Measurements from ENCODE around the gene DDX59.

The DDX59 gene

DNA sequence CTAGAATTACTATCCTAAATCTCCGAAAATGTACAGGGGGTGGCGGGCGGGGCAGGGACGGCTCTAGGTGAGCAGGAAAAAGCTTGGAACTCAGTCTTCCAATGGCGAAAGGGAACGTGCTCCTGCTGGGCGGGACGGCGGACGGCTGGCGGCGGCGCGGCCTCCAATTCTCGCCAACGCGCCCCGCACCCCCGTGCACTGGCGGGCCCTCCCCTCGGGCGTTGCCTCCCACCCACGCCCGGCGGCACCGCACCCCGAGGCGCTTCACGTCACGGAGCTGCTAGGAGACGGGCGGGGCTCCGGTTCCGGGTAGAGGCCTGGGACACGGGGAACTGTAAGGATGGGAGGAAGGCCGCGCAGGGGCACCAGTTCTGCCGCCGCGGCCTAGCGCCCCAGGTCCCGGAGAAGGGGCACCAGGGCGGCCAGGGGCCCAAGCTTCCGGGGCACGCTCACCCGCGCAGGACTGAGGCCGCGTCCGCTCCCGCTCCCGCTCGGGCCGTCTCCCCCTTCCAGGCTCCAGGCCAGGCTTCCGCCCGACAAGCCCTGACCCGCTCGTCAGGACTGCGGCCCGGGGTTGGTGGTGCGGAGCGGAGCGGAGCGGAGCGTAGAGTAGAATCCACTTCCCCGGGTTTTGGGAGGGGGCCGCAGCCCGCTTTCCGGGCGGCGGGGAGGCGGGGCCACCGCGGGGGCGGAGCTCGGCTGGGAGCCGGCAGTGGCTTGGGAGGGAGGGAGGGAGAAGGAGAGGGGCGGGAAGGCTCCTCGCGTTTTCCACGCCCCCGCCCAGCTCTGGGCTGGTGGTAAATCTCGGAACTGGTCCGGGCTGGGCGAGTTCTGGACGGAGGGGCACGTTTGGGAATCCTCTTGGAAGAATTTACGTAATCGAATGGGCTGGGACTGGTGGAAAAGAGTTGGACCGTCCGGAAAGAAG lies at the start of gene DDX59:
Gene DDX59, minus strand, starts transcription at position 594 of the 928 bp plus-strand sequence. CDS start 3,167 bp downstream, outside the sequence.
- ChIA-PET POLR2A (interaction anchor here (0.6 to 3.0 kb wide), 6 partner anchors 48 to 154 kb away, joined by 3 to 12 read pairs (median 3); partner anchors contain the start of gene CAMSAP2), CTCF (interaction anchor here (1.1 to 2.7 kb wide), 5 partner anchors 9 to 134 kb away, joined by 3 to 13 read pairs (median 8); no protein-coding TSS in a partner anchor)
- DNase-seq (ENCODE audit: low read depth, low spot score): peak; percentile 81
- H3K4me3 ChIP-seq (ENCODE audit: low read depth, low read length): peak within 1 kb of the TSS; percentile 95
- TF ChIP-seq, protein P1, sequence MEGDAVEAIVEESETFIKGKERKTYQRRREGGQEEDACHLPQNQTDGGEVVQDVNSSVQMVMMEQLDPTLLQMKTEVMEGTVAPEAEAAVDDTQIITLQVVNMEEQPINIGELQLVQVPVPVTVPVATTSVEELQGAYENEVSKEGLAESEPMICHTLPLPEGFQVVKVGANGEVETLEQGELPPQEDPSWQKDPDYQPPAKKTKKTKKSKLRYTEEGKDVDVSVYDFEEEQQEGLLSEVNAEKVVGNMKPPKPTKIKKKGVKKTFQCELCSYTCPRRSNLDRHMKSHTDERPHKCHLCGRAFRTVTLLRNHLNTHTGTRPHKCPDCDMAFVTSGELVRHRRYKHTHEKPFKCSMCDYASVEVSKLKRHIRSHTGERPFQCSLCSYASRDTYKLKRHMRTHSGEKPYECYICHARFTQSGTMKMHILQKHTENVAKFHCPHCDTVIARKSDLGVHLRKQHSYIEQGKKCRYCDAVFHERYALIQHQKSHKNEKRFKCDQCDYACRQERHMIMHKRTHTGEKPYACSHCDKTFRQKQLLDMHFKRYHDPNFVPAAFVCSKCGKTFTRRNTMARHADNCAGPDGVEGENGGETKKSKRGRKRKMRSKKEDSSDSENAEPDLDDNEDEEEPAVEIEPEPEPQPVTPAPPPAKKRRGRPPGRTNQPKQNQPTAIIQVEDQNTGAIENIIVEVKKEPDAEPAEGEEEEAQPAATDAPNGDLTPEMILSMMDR (IDR thresholded peaks at IDR 0.05; ENCODE audit: insufficient read depth, low read length, missing control alignments): no peak

DNA sequence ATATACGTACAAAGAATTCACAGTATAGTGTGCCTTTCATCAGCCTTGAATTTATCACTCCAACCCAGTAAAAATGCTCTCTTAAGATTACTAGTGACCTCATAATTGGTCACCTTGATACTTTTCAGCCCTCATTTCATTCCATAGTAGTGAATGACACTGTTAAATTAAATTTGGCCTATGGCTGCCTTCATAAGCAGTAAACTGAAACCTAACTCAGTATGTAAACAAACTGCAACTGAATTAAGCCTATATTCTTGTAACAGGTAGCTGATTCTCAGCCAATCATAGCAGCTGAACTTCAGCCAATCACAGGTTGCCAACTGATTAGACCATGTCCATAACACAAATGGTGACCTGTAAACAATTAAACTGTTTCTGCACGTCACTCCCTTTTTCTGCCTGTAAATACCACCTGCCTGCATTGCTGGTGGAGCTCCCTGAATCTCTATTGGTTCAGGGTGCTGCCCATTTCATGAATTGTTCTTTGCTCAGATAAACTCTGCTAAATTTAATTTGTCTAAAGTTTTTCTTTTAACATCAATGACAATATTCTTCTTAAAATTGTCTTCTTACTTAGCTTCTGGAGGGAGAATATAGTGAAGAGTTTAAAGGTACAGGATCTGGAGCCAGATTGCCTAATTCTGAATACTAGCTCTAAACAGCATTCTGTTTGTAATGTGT lies 44.9 kb upstream of the DDX59 start:
- ChIA-PET POLR2A (no interaction called here), CTCF (no interaction called here)
- TF ChIP-seq, protein P1 (IDR thresholded peaks at IDR 0.05; ENCODE audit: insufficient read depth, low read length, missing control alignments): no peak
- H3K4me3 ChIP-seq (ENCODE audit: low read depth, low read length): no peak overlapping the region
- DNase-seq (ENCODE audit: low read depth, low spot score): no peak

DNA sequence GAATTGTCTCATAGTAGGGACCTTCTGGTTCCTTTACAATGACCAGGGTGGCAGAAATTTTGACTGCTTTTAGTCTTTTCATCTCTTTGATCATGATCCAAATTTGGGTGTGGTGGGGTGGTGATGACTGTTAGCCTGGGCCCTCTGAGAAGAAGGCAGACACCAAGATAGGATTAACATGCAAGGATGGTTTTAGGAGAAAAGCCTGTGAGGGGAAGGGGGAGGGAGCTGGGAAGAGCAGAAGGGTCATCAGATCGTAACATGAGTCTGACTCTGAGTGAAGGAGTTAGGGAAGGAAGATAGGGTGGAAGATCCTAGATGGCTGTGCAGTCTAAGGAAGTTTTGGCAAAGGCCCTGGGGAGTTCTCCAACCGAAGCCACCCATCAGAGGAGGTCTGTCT lies 40.5 kb upstream of the DDX59 start:
- DNase-seq (ENCODE audit: low read depth, low spot score): no peak
- POLR2A ChIA-PET: no interaction called here
- TF ChIP-seq, protein P1 (IDR thresholded peaks at IDR 0.05; ENCODE audit: insufficient read depth, low read length, missing control alignments): no peak
- H3K4me3 ChIP-seq (ENCODE audit: low read depth, low read length): no peak overlapping the region
- CTCF ChIA-PET: interaction anchor here (0.8 to 1.4 kb wide), 3 partner anchors 8 to 88 kb away, joined by 3 read pairs; no protein-coding TSS in a partner anchor

DNA sequence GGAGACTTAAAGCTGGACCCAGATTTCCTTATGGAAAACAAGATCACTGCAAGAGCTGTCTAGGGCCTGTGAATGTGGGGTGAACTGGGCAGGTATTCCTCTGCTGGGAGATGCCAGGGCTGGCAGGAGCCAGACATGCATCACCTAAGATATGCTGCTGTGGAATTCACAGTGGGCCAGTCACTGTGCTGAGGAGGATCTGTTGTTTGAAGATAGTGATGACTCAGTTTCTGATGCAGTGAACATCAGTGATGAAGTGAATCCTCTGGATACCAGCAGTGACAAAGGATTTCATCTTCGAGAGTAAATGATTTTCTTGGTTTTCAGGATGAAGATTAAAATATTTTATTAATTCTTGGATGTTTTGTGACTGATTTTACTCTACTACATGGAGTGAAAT lies 39.1 kb upstream of the DDX59 start:
- no peak overlapping the region for H3K4me3 ChIP-seq (ENCODE audit: low read depth, low read length)
- TF ChIP-seq, protein P1 (IDR thresholded peaks at IDR 0.05; ENCODE audit: insufficient read depth, low read length, missing control alignments): no peak
- no peak for DNase-seq (ENCODE audit: low read depth, low spot score)
- CTCF ChIA-PET: interaction anchor here (0.6 to 1.1 kb wide), 2 partner anchors 22 to 103 kb away, joined by 3 read pairs; no protein-coding TSS in a partner anchor
- POLR2A ChIA-PET: no interaction called here

DNA sequence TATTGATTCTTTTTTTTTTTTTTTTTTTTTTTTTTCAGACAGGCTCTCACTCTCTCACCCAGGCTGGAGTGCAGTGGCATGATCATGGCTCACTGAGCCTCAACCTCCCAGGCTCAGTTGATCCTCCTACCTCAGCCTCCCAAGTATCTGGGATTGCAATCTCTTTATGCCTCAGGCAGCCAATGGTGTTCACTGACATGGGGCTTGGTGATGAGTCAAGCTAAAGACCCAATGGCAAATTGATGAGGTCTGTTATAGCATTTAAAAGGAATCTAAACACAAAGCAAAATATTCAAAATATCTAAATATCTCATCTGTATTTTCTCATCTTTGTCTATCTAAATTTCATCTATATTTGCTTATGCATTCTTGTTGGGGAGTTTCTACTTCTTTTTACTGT lies 38.5 kb upstream of the DDX59 start:
- ChIA-PET POLR2A (no interaction called here), CTCF (interaction anchor here (0.6 to 1.1 kb wide), 2 partner anchors 23 to 103 kb away, joined by 3 read pairs; no protein-coding TSS in a partner anchor)
- TF ChIP-seq, protein P1 (IDR thresholded peaks at IDR 0.05; ENCODE audit: insufficient read depth, low read length, missing control alignments): no peak
- no peak overlapping the region for H3K4me3 ChIP-seq (ENCODE audit: low read depth, low read length)
- DNase-seq (ENCODE audit: low read depth, low spot score): no peak

DNA sequence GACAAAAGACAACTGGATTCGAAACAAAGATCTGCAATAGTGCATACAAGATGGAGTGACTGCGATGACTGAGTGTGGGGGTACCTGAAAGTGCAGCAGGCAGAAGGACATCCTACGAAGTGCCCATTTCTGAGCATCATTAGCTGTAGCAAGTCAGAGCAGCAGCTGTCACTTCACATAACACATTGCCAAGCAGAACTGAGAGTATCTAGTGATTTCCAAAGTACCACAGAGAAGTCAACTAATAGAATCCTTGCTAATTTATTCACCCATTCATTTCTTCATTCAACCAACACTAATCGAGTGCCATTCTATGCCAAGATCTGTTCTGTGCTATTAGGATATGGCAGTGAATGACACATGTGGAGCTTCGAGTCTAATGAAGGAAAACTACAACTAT lies 37.4 kb upstream of the DDX59 start:
- POLR2A ChIA-PET: no interaction called here
- no peak overlapping the region for H3K4me3 ChIP-seq (ENCODE audit: low read depth, low read length)
- TF ChIP-seq, protein P1 (IDR thresholded peaks at IDR 0.05; ENCODE audit: insufficient read depth, low read length, missing control alignments): no peak
- CTCF ChIA-PET: no interaction called here
- no peak for DNase-seq (ENCODE audit: low read depth, low spot score)

Measured in AG04449 (cell line).